ENCODE data around the gene CDNF. TPM values are rescaled to one million over a fixed set of nuclear protein-coding genes. Genes with fewer than 3 reads are reported as not detected.

Gene CDNF
- total and polyA plus RNA-seq, 10 of the 15 experiments (the other 5 are each of a cell fraction or from before 2014, with no cell fraction given), result 0.08 to 1.9 (median 0.77) TPM

DNA sequence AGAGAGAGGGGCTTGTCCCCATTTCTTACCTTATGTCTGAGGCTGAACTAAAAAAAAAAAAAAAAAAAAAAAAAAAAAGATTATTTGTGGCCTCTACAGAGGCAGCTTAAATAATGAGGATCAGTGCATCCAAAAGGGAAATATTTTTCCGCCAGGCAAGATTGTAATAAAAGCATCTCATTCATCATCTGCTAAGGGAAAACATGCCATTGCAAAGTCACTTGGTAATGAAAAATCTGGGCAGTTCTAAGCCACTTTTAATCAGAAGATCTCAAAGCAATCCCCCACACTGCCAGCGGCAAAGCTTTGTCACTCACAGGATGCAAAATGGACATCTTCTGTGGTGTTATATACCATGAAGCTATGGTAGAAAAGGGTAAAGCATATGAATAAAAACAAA is 66.9 kb downstream of the CDNF start:
- ChIA-PET RAD21 (ENCODE audit: unreplicated experiment) (no interaction called here), CTCF (no interaction called here), SMC1A (ENCODE audit: uncharacterized antibody, unreplicated experiment) (interaction anchor here (0.8 to 1.0 kb wide), 3 partner anchors 8 to 19 kb away, joined by 3 read pairs; no protein-coding TSS in a partner anchor), POLR2A (interaction anchor here (0.7 kb wide), 2 partner anchors 17 to 354 kb away, joined by 5 to 6 read pairs; no protein-coding TSS in a partner anchor)
- H3K9me3 ChIP-seq (replicated peaks; ENCODE audit: control insufficient read depth, insufficient read depth, low read length), result no peaks in the 10 kb centered on the region
- H3K9ac ChIP-seq (ENCODE audit: control insufficient read depth, insufficient read depth, low read length), result no peak overlapping the region
- no peak overlapping the region for H3K4me2 ChIP-seq (ENCODE audit: control insufficient read depth, insufficient read depth)
- no peaks in the 10 kb centered on the region for H3K4me1 ChIP-seq (ENCODE audit: control insufficient read depth, insufficient read depth, low read length)
- no peaks in the 10 kb centered on the region; the same call in 1 of the 2 replicates for H4K20me1 ChIP-seq (ENCODE audit: control insufficient read depth, insufficient read depth)
- 100% methylated on average over 2 of the region's 2 CpGs for WGBS (ENCODE audit: insufficient coverage, insufficient replicate concordance, low lambda C conversion rate, missing lambda C conversion rate)
- H2AFZ ChIP-seq (ENCODE audit: control insufficient read depth, low read depth, low read length), result no peak overlapping the region
- BruUV-seq (replicated peaks), result no TSS peak
- ATAC-seq (no peak), DNase-seq (ENCODE audit: low read depth, low spot score) (no peak), FAIRE-seq (no peak)
- H3K36me3 ChIP-seq (ENCODE audit: control insufficient read depth in 2 of 2, insufficient read depth in 2 of 2, low read length in 1 of 2), result no peaks in the 10 kb centered on the region
- no peak overlapping the region for H3K27ac ChIP-seq (ENCODE audit: control insufficient read depth, insufficient read depth)
- no peaks in the 10 kb centered on the region for H3K79me2 ChIP-seq (ENCODE audit: control insufficient read depth, insufficient read depth, low read length)
- intact Hi-C loops (cut with micrococcal nuclease; ENCODE audit: unreplicated experiment), result no loop called here
- in situ Hi-C loops (cut with MboI), result no loop called here
- no peaks in the 10 kb centered on the region for H3K27me3 ChIP-seq (replicated peaks in 1 of 2; ENCODE audit: control insufficient read depth in 2 of 2, insufficient read depth in 2 of 2, low read length in 1 of 2)
- no peak overlapping the region for H3K4me3 ChIP-seq
- TF ChIP-seq MEF2A (IDR thresholded peaks at IDR 0.05; ENCODE audit: insufficient read depth, low read depth, low read length), result no peak
- TF ChIP-seq, protein P1, sequence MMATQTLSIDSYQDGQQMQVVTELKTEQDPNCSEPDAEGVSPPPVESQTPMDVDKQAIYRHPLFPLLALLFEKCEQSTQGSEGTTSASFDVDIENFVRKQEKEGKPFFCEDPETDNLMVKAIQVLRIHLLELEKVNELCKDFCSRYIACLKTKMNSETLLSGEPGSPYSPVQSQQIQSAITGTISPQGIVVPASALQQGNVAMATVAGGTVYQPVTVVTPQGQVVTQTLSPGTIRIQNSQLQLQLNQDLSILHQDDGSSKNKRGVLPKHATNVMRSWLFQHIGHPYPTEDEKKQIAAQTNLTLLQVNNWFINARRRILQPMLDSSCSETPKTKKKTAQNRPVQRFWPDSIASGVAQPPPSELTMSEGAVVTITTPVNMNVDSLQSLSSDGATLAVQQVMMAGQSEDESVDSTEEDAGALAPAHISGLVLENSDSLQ (IDR thresholded peaks at IDR 0.05), result no peak
- no peak for TF ChIP-seq KDM1A (IDR thresholded peaks at IDR 0.05; ENCODE audit: borderline replicate concordance)

Other genes starting within 250 kb of the CDNF start
- 75.3 and 82.3 TPM in 2 replicates for gene FAM107B, start 63.1 kb downstream of the CDNF start, total RNA-seq (2014; rRNA removed)
- gene FAM107B, start 63.1 kb downstream of the CDNF start, total RNA-seq (2014; rRNA removed; fragmentation: Illumina TruSeq; extraction: Trizol), result 147 and 150 TPM in 2 replicates
- 136 and 141 TPM in 2 replicates for gene FAM107B, start 63.1 kb downstream of the CDNF start, total RNA-seq (2021)
- gene FAM107B, start 63.1 kb downstream of the CDNF start, polyA plus RNA-seq (2011; rRNA removed), result 101 and 147 TPM in 2 replicates
- gene FAM107B, start 63.1 kb downstream of the CDNF start, polyA plus RNA-seq (2014; fragmentation: Illumina TruSeq; extraction: Trizol), result 162 and 212 TPM in 2 replicates
- gene FAM107B, start 63.1 kb downstream of the CDNF start, polyA plus RNA-seq (2014; fragmentation: Nextera tagmentation; extraction: Ambion mirVana), result 10 to 100 TPM; 45.8 to 68.6 TPM
- gene FAM107B, start 63.1 kb downstream of the CDNF start, polyA plus RNA-seq (2014; rRNA removed), result 80.4 and 97.8 TPM in 2 replicates
- gene FAM107B, start 63.1 kb downstream of the CDNF start, polyA plus RNA-seq (2016; fragmentation: Nextera tagmentation; extraction: Ambion mirVana), result 10 to 100 TPM; 22.9 to 37.1 TPM
- 28.0 and 30.9 TPM in 2 replicates for gene HSPA14, start 269 bp upstream of the CDNF start, total RNA-seq (2014; rRNA removed)
- 32.9 and 35.5 TPM in 2 replicates for gene HSPA14, start 269 bp upstream of the CDNF start, total RNA-seq (2014; rRNA removed; fragmentation: Illumina TruSeq; extraction: Trizol)
- 24.5 and 26.6 TPM in 2 replicates for gene HSPA14, start 269 bp upstream of the CDNF start, total RNA-seq (2021)
- 33.1 and 50.3 TPM in 2 replicates for gene HSPA14, start 269 bp upstream of the CDNF start, polyA plus RNA-seq (2011; rRNA removed)
- 31.3 and 34.6 TPM in 2 replicates for gene HSPA14, start 269 bp upstream of the CDNF start, polyA plus RNA-seq (2014; fragmentation: Illumina TruSeq; extraction: Trizol)
- 10 to 100 TPM; 44.1 to 46.4 TPM for gene HSPA14, start 269 bp upstream of the CDNF start, polyA plus RNA-seq (2014; fragmentation: Nextera tagmentation; extraction: Ambion mirVana)
- 27.3 and 32.3 TPM in 2 replicates for gene HSPA14, start 269 bp upstream of the CDNF start, polyA plus RNA-seq (2014; rRNA removed)
- 10 to 100 TPM; 53.1 to 56.1 TPM for gene HSPA14, start 269 bp upstream of the CDNF start, polyA plus RNA-seq (2016; fragmentation: Nextera tagmentation; extraction: Ambion mirVana)
- 22.8 and 27.9 TPM in 2 replicates for gene MSANTD7, start 269 bp upstream of the CDNF start, total RNA-seq (2014; rRNA removed)
- gene MSANTD7, start 269 bp upstream of the CDNF start, total RNA-seq (2014; rRNA removed; fragmentation: Illumina TruSeq; extraction: Trizol), result 19.3 and 19.7 TPM in 2 replicates
- 20.1 and 20.6 TPM in 2 replicates for gene MSANTD7, start 269 bp upstream of the CDNF start, total RNA-seq (2021)
- 13.5 and 15.5 TPM in 2 replicates for gene MSANTD7, start 269 bp upstream of the CDNF start, polyA plus RNA-seq (2011; rRNA removed)
- gene MSANTD7, start 269 bp upstream of the CDNF start, polyA plus RNA-seq (2014; fragmentation: Illumina TruSeq; extraction: Trizol), result 18.9 and 19.3 TPM in 2 replicates
- 1 to 10 TPM; 3.5 to 4.5 TPM for gene MSANTD7, start 269 bp upstream of the CDNF start, polyA plus RNA-seq (2014; fragmentation: Nextera tagmentation; extraction: Ambion mirVana)
- 13.5 and 14.0 TPM in 2 replicates for gene MSANTD7, start 269 bp upstream of the CDNF start, polyA plus RNA-seq (2014; rRNA removed)
- 10 to 100 TPM; 17.8 to 19.1 TPM for gene MSANTD7, start 269 bp upstream of the CDNF start, polyA plus RNA-seq (2016; fragmentation: Nextera tagmentation; extraction: Ambion mirVana)
- 24.3 and 27.6 TPM in 2 replicates for gene SUV39H2, start 40.8 kb upstream of the CDNF start, total RNA-seq (2014; rRNA removed)
- gene SUV39H2, start 40.8 kb upstream of the CDNF start, total RNA-seq (2014; rRNA removed; fragmentation: Illumina TruSeq; extraction: Trizol), result 32.3 and 32.6 TPM in 2 replicates
- gene SUV39H2, start 40.8 kb upstream of the CDNF start, total RNA-seq (2021), result 25.8 and 26.9 TPM in 2 replicates
- 26.1 and 43.4 TPM in 2 replicates for gene SUV39H2, start 40.8 kb upstream of the CDNF start, polyA plus RNA-seq (2011; rRNA removed)
- gene SUV39H2, start 40.8 kb upstream of the CDNF start, polyA plus RNA-seq (2014; fragmentation: Illumina TruSeq; extraction: Trizol), result 41.1 and 45.0 TPM in 2 replicates
- 10 to 100 TPM; 26.5 to 40.3 TPM for gene SUV39H2, start 40.8 kb upstream of the CDNF start, polyA plus RNA-seq (2014; fragmentation: Nextera tagmentation; extraction: Ambion mirVana)
- 17.9 and 27.4 TPM in 2 replicates for gene SUV39H2, start 40.8 kb upstream of the CDNF start, polyA plus RNA-seq (2014; rRNA removed)
- gene SUV39H2, start 40.8 kb upstream of the CDNF start, polyA plus RNA-seq (2016; fragmentation: Nextera tagmentation; extraction: Ambion mirVana), result 10 to 100 TPM; 33.7 to 36.4 TPM
- gene DCLRE1C, start 116.1 kb upstream of the CDNF start, total RNA-seq (2014; rRNA removed), result 24.6 and 25.8 TPM in 2 replicates
- gene DCLRE1C, start 116.1 kb upstream of the CDNF start, total RNA-seq (2014; rRNA removed; fragmentation: Illumina TruSeq; extraction: Trizol), result 29.5 and 32.1 TPM in 2 replicates
- 19.8 and 20.6 TPM in 2 replicates for gene DCLRE1C, start 116.1 kb upstream of the CDNF start, total RNA-seq (2021)
- gene DCLRE1C, start 116.1 kb upstream of the CDNF start, polyA plus RNA-seq (2011; rRNA removed), result 19.3 and 26.3 TPM in 2 replicates
- 28.7 and 29.2 TPM in 2 replicates for gene DCLRE1C, start 116.1 kb upstream of the CDNF start, polyA plus RNA-seq (2014; fragmentation: Illumina TruSeq; extraction: Trizol)
- gene DCLRE1C, start 116.1 kb upstream of the CDNF start, polyA plus RNA-seq (2014; fragmentation: Nextera tagmentation; extraction: Ambion mirVana), result 10 to 100 TPM; 15.7 to 26.2 TPM
- 18.5 and 20.3 TPM in 2 replicates for gene DCLRE1C, start 116.1 kb upstream of the CDNF start, polyA plus RNA-seq (2014; rRNA removed)
- gene DCLRE1C, start 116.1 kb upstream of the CDNF start, polyA plus RNA-seq (2016; fragmentation: Nextera tagmentation; extraction: Ambion mirVana), result 10 to 100 TPM; 35.7 to 43.4 TPM
- not detected in 2 replicates for gene MEIG1, start 121.4 kb upstream of the CDNF start, total RNA-seq (2014; rRNA removed)
- 0.67 TPM in 1 of 2 replicates, not detected in the other for gene MEIG1, start 121.4 kb upstream of the CDNF start, total RNA-seq (2014; rRNA removed; fragmentation: Illumina TruSeq; extraction: Trizol)
- gene MEIG1, start 121.4 kb upstream of the CDNF start, total RNA-seq (2021), result not detected in 2 replicates
- 0.22 and 0.62 TPM in 2 replicates for gene MEIG1, start 121.4 kb upstream of the CDNF start, polyA plus RNA-seq (2011; rRNA removed)
- 0.13 TPM in 1 of 2 replicates, not detected in the other for gene MEIG1, start 121.4 kb upstream of the CDNF start, polyA plus RNA-seq (2014; fragmentation: Illumina TruSeq; extraction: Trizol)
- gene MEIG1, start 121.4 kb upstream of the CDNF start, polyA plus RNA-seq (2014; fragmentation: Nextera tagmentation; extraction: Ambion mirVana), result under 1 TPM; 0.79 to 0.80 TPM
- gene MEIG1, start 121.4 kb upstream of the CDNF start, polyA plus RNA-seq (2014; rRNA removed), result 0.71 and 1.1 TPM in 2 replicates
- gene MEIG1, start 121.4 kb upstream of the CDNF start, polyA plus RNA-seq (2016; fragmentation: Nextera tagmentation; extraction: Ambion mirVana), result 1 to 10 TPM; 1.8 to 1.9 TPM
- 0.49 and 0.85 TPM in 2 replicates for gene OLAH, start 205.9 kb upstream of the CDNF start, total RNA-seq (2014; rRNA removed)
- gene OLAH, start 205.9 kb upstream of the CDNF start, total RNA-seq (2014; rRNA removed; fragmentation: Illumina TruSeq; extraction: Trizol), result 0.74 and 0.98 TPM in 2 replicates
- gene OLAH, start 205.9 kb upstream of the CDNF start, total RNA-seq (2021), result 0.56 and 0.59 TPM in 2 replicates
- 1.4 and 2.0 TPM in 2 replicates for gene OLAH, start 205.9 kb upstream of the CDNF start, polyA plus RNA-seq (2011; rRNA removed)
- gene OLAH, start 205.9 kb upstream of the CDNF start, polyA plus RNA-seq (2014; fragmentation: Illumina TruSeq; extraction: Trizol), result 1.1 and 2.4 TPM in 2 replicates
- gene OLAH, start 205.9 kb upstream of the CDNF start, polyA plus RNA-seq (2014; fragmentation: Nextera tagmentation; extraction: Ambion mirVana), result under 1 TPM; 0.10 to 0.44 TPM
- 0.38 and 0.52 TPM in 2 replicates for gene OLAH, start 205.9 kb upstream of the CDNF start, polyA plus RNA-seq (2014; rRNA removed)
- under 1 TPM in 1 of 2 experiments, not detected in 1; 0.19 TPM for gene OLAH, start 205.9 kb upstream of the CDNF start, polyA plus RNA-seq (2016; fragmentation: Nextera tagmentation; extraction: Ambion mirVana)